ENCODE results near the gene TTYH3. TPM values are rescaled to one million over a fixed set of nuclear protein-coding genes. Genes with fewer than 3 reads are reported as not detected.

TTYH3 gene
- total and polyA plus RNA-seq, 2 of the 13 experiments (the other 11 are each of a cell fraction or from before 2014, with no cell fraction given), result 26.3 to 50.0 TPM

GRCh38 chr7:2641406-2642393 is 9.9 kb downstream of the TTYH3 start (continued):
- TF ChIP-seq ZNF775 (CRISPR knock-in tag; IDR thresholded peaks at IDR 0.05; ENCODE audit: borderline replicate concordance) (no peak), ZNF530 (CRISPR knock-in tag; IDR thresholded peaks at IDR 0.05; ENCODE audit: low read depth) (no peak), HCFC1 (IDR thresholded peaks at IDR 0.05; ENCODE audit: low read depth, low read length) (no peak), CBFB (CRISPR knock-in tag; IDR thresholded peaks at IDR 0.05) (no peak; the same call in 1 of the 2 replicates), DMAP1 (CRISPR knock-in tag; IDR thresholded peaks at IDR 0.05) (peak; percentile 41; the same call in 1 of the 2 replicates), GATAD2A (CRISPR knock-in tag; IDR thresholded peaks at IDR 0.05) (peak; percentile 81), RBM39 (IDR thresholded peaks at IDR 0.05; ENCODE audit: low read depth, low read length, poor library complexity, severe bottlenecking) (no peak), JUN (CRISPR knock-in tag; IDR thresholded peaks at IDR 0.05) (no peak), KDM1A (CRISPR knock-in tag; IDR thresholded peaks at IDR 0.05) (no peak), ZNF292 (CRISPR knock-in tag; IDR thresholded peaks at IDR 0.05; ENCODE audit: borderline replicate concordance, low read depth) (no peak), MAFK (conservative IDR thresholded peaks at IDR 0.05 in 1 of 2, IDR thresholded peaks at IDR 0.05 in 1 of 2; ENCODE audit: low read length in 2 of 2) (peak; percentile 33 to 71; a peak in 3 of 4 replicates), MBD4 (IDR thresholded peaks at IDR 0.05; ENCODE audit: borderline replicate concordance, low read length) (no peak), ZNF639 (CRISPR knock-in tag; conservative IDR thresholded peaks at IDR 0.05) (peak; percentile 60; the same call in 1 of the 2 replicates), ZNF800 (CRISPR knock-in tag; IDR thresholded peaks at IDR 0.05) (no peak), ZNF383 (CRISPR knock-in tag; IDR thresholded peaks at IDR 0.05; ENCODE audit: borderline replicate concordance) (no peak), ZNF274 (CRISPR knock-in tag; IDR thresholded peaks at IDR 0.05) (no peak), POLR2AphosphoS5 (IDR thresholded peaks at IDR 0.05; ENCODE audit: low read depth, low read length) (no peak), ZMYM2 (CRISPR knock-in tag; IDR thresholded peaks at IDR 0.05) (no peak), BCLAF1 (IDR thresholded peaks at IDR 0.05) (no peak), ZNF350 (CRISPR knock-in tag; IDR thresholded peaks at IDR 0.05; ENCODE audit: borderline replicate concordance, low read depth) (peak; percentile 45; the same call in 1 of the 2 replicates), ZFP41 (CRISPR knock-in tag; IDR thresholded peaks at IDR 0.05; ENCODE audit: borderline replicate concordance) (no peak), TOE1 (CRISPR knock-in tag; IDR thresholded peaks at IDR 0.05) (no peak), ZNF556 (CRISPR knock-in tag; IDR thresholded peaks at IDR 0.05; ENCODE audit: borderline replicate concordance) (no peak), ATF7 (IDR thresholded peaks at IDR 0.05) (peak; percentile 65), ATF7 (CRISPR knock-in tag; IDR thresholded peaks at IDR 0.05) (no peak), ZNF672 (CRISPR knock-in tag; IDR thresholded peaks at IDR 0.05) (no peak)

All from HepG2 (cell line).